Measurements from ENCODE around the gene PRTG. TPM values are rescaled to one million over a fixed set of nuclear protein-coding genes. Genes with fewer than 3 reads are reported as not detected.

PRTG gene
- total RNA-seq, 1 donor from 2014 or later: 4.4 TPM

DNA sequence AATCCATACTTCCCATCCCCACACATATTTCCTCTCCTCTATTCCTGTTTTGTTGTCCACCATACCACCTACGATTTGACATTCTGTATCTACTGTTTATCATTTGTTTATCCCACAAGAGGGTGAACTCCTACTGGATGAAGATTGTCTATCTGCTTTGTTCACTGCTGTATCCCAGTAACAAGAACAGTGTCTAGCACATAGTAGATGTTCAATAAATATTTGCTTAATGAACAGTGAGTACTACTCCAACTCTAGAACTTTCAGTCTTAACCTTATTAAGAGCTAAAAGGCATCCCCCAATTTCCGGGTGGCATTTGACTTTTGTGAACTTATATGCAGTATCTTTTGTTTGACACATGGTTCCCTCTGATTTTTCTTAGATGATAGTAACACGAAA, 156.1 kb downstream of the PRTG start:
- no peak for DNase-seq (ENCODE audit: low read depth)
- H3K4me3 ChIP-seq (ENCODE audit: low read depth, low read length): no peak overlapping the region
- TF ChIP-seq, protein P1, sequence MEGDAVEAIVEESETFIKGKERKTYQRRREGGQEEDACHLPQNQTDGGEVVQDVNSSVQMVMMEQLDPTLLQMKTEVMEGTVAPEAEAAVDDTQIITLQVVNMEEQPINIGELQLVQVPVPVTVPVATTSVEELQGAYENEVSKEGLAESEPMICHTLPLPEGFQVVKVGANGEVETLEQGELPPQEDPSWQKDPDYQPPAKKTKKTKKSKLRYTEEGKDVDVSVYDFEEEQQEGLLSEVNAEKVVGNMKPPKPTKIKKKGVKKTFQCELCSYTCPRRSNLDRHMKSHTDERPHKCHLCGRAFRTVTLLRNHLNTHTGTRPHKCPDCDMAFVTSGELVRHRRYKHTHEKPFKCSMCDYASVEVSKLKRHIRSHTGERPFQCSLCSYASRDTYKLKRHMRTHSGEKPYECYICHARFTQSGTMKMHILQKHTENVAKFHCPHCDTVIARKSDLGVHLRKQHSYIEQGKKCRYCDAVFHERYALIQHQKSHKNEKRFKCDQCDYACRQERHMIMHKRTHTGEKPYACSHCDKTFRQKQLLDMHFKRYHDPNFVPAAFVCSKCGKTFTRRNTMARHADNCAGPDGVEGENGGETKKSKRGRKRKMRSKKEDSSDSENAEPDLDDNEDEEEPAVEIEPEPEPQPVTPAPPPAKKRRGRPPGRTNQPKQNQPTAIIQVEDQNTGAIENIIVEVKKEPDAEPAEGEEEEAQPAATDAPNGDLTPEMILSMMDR (conservative IDR thresholded peaks at IDR 0.05; ENCODE audit: low read depth, low read length): no peak

DNA sequence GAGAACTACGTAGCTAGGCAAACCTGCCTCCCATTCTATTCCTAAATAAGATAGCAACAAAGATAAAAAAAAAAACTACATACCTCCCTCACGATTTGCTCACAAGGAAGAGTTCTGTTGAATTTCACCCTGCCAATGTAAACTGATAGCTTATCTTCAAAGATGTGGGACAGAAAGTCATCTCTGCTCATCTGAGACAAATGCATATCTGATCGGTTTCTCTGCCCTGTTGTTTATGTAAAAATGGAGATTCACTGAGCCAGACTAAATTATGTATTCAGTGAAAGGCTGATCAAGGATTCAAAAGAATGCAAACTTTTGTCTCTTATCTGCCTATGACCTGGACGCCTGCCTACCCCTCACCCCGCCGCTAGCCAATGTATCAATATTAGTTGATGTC, 166.0 kb downstream of the PRTG start:
- H3K4me3 ChIP-seq (ENCODE audit: low read depth, low read length): no peak overlapping the region
- TF ChIP-seq, protein P1 (conservative IDR thresholded peaks at IDR 0.05; ENCODE audit: low read depth, low read length): no peak
- no peak for DNase-seq (ENCODE audit: low read depth)

DNA sequence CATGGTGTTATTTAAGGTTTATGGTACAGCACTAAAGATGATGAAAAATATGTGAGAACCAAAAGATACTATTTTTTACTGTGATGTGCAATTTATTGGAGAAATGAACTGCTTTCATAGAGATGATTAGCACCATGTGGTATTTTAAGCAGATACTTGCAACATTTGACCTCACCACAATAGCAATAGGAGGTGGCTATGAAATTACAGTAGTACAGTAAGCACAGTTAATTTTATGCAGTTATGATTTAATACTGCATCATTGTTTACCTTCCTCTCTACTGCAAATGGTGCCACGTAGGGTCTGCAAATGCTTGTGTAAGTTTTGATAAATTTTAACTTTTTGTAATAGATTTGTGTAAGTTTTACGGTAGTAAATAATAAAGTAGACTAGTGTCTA, 168.9 kb downstream of the PRTG start:
- TF ChIP-seq, protein P1 (conservative IDR thresholded peaks at IDR 0.05; ENCODE audit: low read depth, low read length): no peak
- DNase-seq (ENCODE audit: low read depth): no peak
- H3K4me3 ChIP-seq (ENCODE audit: low read depth, low read length): no peak overlapping the region

DNA sequence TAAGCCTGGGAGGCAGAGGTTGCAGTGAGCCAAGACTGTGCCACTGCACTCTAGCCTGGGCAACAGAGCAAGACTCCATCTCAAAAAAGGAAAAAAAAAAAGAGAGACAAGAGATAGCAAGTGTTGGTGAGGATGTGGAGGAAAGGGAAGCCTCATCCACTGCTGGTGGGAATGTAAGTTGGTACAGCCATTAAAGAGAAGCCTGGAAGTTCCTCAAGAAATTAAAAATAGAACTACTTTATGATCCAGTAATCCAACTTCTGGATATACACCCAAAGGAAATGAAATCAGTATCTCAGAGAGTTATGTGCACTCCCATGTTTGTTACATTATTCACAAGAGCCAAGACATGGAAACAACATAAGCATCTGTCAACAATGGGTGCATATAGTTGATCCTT, 169.7 kb downstream of the PRTG start:
- TF ChIP-seq, protein P1 (conservative IDR thresholded peaks at IDR 0.05; ENCODE audit: low read depth, low read length): no peak
- DNase-seq (ENCODE audit: low read depth): no peak

DNA sequence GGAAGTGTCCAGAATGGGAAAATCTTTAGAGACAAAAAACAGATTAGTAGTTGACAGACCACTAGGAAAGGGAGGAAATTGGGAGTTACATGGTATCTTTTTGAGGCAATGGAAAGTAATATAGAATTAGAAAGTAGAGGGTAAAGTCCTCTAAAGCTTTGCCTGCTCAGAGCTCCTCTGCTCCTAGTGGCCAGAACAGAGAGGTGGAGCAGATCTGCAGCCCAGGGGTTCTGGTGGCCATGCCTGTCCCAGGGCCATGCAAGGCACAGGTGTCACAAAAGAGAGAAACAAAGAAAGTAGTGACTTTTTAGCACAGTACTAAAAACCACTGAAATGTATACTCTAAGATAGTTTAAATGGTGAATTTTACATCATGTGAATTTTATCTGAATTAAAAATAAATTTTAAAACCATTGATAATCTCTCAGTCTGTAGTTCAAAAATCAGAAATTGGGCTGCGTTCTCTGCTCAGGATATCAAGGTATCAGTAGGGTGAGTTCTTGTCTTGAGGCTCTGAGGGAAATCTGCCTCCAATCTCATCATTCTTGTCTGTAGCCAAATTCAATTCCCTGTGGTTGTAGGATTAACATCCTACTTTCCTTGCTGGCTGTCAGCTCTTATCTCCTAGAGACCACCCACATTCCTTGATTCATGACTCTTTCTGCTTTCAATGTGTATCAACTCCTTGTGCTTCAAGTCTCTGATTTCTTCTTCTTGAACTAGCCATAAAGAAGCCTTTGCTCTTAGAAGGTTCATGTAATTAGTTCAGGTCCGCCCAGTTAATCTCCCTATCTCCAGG, 178.4 kb downstream of the PRTG start:
- H3K4me3 ChIP-seq (ENCODE audit: low read depth, low read length): no peak overlapping the region
- TF ChIP-seq, protein P1 (conservative IDR thresholded peaks at IDR 0.05; ENCODE audit: low read depth, low read length): peak; percentile 48
- no peak for DNase-seq (ENCODE audit: low read depth)

More for the DNA sequence above, 169.7 kb downstream of the PRTG start:
- H3K4me3 ChIP-seq (ENCODE audit: low read depth, low read length): no peak overlapping the region

DNA sequence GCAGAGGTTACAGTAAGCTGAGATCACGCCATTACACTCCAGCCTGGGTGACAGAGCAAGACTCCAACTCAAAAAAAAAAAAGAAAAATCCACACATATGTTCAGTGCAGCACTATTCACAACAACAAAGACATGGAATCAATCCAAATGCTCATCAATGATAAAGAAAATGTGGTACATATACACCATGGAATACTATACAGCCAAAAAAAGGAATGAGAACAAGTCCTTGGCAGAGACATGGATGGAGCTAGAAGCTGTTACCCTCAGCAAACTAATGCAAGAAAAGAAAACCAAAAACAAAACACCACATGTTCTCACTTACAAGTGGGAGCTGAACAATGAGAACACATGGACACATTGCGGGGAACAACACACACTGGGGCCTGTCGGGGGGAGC, 180.4 kb downstream of the PRTG start:
- TF ChIP-seq, protein P1 (conservative IDR thresholded peaks at IDR 0.05; ENCODE audit: low read depth, low read length): no peak

More for the DNA sequence above, 180.4 kb downstream of the PRTG start:
- no peak overlapping the region for H3K4me3 ChIP-seq (ENCODE audit: low read depth, low read length)
- DNase-seq (ENCODE audit: low read depth): no peak

Other genes with a start within 250 kb of the PRTG start
- 3.3 and 5.3 TPM in 2 replicates for gene DNAAF4, start 234.9 kb downstream of the PRTG start, total RNA-seq
- gene PYGO1, start 154.8 kb downstream of the PRTG start, total RNA-seq: 2.2 and 2.4 TPM in 2 replicates